Ecto neural progenitor cell (in vitro differentiated cells): ENCODE data around the gene ILDR2.

ENCODE experiments used
- DNase-seq: peaks from one replicate; pipeline ENCODE4 v3.0.0-alpha.2; 2018; ENCODE audit warnings: low spot score

Gene ILDR2, protein sequence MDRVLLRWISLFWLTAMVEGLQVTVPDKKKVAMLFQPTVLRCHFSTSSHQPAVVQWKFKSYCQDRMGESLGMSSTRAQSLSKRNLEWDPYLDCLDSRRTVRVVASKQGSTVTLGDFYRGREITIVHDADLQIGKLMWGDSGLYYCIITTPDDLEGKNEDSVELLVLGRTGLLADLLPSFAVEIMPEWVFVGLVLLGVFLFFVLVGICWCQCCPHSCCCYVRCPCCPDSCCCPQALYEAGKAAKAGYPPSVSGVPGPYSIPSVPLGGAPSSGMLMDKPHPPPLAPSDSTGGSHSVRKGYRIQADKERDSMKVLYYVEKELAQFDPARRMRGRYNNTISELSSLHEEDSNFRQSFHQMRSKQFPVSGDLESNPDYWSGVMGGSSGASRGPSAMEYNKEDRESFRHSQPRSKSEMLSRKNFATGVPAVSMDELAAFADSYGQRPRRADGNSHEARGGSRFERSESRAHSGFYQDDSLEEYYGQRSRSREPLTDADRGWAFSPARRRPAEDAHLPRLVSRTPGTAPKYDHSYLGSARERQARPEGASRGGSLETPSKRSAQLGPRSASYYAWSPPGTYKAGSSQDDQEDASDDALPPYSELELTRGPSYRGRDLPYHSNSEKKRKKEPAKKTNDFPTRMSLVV

DNA sequence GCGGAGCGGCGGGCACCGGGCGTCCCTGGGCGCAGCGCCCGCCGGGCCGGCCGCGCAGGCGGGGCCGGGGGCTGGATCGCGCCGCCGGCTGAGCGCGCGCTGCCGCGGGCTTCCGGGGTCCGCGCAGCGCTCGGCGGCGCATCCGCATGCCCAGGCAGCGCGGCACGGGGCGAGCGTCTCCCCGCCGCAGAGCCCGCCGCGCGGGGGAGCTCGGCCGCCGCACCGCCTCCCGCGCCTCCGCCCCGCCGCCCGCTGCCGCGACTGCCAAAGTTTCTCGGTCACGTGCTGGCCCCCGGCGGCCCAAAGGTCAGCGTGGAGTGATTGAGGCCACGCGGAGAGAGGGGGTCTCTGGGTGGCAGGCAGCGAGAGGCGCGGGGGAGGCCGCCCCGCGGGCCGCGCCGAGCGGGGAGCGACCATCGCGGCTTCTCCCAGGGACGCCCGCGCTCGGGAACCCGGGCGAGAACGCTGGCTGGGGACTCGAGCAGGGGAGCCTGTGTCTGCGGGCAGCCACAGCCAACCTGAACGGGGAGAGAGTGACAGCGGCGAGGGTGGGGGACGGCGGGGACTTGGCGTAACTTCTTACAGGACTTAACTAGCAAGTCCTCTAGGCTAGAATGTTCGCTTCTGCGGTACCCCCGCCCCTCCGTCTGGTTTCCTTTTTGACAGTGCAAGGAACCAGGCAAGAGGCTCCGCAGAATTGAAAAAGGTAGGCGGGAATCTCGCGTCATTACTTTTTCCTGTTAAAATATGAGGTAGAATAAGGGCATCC, at the start of gene ILDR2:
Gene ILDR2 (minus strand): TSS at position 180 of the 769 bp plus-strand sequence. CDS start 272 bp downstream, outside the sequence.
- peak; percentile 81 for DNase-seq

DNA sequence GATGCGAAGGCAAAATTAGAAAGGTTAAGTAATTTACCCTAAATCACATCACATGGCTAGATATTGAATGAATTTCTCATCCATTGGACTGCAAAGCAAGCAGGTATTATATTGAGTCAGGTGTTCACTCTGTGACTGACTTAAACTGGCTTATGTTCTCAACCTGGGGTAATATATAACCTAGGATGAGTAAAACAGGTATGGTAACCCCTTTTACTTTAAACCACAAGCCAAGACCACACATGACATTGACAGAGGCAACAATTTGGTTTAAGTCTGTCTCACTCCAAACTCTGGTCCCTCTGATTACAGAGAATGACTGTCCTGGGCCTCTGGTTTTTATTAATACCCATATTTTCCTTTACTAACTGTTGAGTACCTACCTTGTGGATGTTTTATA, 47.0 kb upstream of the ILDR2 start:
- no peak for DNase-seq

DNA sequence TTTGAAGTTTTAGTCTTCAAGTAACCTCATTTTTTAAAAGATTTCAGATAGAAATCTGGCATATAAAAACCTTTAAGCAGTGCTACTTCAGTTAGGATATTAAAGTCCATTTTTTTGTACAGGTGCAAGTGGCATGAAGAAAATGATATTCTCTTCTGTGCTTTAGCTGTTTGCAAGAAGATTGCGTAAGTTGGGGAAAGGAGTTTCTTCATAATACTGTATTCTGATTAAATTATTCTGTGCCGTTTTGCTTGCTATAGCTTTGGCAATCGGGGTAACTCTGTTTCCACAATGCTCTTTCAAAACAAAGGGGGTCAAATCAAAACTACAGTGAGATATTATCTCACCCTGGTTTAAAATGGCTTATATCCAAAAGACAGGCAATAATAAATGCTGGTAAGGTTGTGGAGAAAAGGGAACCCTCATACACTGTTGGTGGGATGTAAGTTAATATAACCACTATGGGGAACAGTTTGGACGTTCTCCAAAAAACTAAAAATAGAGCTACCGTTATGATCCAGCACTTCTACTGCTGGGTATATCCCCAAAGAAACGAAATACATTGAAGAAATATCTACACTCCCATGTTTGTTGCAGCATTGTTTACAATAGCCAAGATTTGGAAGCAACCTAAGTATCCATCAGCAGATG, 40.9 kb upstream of the ILDR2 start:
- DNase-seq = no peak

DNA sequence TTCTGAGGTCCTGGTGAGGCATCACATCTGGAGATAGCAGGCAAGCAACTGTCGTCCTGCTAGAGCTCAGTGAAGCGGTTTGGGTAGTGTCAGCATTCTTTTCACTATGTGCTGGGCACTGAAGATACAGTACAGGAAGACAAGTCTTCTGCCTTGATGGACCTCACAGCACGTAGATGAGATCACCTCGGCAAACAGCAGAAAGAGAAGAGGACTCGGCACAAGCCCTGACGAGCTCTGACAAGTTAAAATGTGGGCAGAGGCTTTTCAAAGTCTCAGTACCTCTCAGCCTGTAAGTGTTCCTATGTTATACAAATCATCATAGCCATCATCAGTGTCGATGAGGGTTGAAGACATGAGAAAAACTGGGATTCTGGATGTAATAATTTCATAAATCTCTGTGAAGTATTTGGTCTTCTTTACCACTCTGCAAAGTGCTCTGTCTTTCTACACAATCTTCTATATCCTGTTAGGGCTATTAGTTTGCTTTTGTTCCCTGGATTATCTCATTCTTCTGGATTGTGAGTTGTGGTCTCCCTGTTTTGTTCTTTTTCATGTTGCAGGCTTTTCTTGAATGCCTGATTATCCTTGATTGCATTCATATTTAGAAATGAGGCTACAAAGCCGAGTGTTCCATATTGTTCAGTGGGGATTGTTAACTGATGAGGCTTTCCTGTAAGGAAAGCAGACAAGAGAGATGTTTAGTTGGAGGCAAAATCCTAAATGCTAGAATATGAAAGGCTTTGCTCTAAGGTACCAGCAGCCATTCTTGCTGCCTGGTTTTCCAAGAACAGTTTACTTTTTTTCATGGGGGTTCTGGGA, 38.0 kb upstream of the ILDR2 start:
- no peak for DNase-seq

DNA sequence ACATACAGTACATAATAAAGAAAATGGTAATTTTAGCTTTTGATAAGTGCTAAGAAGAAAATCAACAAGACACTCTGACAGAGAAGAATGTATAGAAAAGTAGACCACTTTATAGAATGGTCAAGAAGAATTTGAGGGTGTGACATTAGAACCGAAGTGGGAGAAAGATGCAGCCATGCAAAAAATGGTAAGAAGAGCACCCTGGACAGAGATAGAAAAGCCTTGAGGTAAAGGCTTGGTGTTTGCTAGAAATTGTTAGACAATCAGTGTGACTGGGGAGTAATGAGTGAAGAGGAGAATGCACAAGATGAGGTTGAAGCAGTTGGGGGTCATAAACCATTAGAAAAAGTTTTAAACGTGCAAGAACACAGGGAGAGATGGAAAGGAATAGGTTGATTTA, 37.2 kb upstream of the ILDR2 start:
- DNase-seq = no peak

DNA sequence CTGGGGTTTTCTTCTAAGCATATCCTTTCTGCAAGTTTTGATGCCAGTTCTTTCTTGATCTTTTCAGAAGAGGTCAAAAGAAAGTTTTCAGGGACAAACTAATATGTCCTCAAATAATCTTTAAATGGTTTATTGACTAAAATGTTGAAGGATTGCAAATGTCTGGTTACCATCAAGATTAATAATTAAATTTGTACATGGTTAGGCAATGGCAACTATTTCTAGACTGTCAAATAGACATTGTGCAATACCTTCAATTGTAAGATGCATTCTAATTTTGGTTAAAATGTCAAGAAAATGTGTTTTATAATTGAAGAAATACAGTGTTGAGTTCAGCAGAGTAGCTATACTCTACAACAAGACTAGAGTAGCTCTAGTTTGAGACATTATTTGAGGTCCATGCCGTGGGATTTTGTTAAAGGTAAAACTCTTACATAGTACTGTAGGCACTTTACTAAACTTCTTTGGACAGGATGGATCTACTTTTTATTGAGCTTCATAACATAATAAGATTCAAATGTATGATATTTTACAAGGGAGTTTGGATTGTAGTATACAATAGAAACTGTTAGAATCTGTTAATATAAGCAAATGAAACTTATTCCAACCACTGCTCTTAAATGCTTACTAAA, 36.3 kb upstream of the ILDR2 start:
- no peak for DNase-seq

DNA sequence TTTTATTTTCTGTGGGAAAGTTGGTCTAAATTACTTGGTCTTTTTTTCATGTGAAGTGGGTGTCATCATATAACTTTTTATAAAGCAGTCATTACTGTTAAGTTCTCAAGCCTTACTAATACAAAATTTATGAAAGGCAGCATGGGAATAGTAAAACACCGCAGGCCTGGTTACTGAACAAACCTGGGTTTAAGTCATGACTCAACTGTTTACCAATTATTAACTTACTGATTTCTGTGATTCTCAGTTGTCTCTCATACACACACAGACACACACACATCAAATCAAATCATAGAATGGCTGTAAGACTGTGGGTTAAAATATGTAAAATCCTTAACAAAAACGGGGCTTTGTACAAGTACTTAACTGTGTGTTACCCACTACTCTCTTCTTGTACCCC, 28.4 kb upstream of the ILDR2 start:
- DNase-seq = no peak

DNA sequence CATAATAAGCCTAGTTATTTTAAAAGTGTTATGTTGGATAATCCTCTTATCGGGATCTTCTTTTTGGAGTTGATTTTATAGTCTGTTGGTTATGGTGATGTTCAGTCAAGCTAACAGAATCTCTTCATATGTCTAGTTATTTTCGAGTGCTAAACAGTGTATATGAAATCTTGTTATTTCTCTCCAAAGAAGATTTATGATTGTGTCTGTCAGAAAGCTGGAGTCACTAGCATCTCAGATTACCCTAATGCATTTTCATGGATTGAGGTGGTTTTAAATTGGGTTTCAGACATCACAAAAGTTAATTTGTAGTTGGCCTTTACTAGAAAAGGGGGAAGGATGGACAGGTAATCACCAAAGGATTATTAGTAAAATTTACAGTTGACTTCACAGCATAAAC, 27.0 kb upstream of the ILDR2 start:
- no peak for DNase-seq

DNA sequence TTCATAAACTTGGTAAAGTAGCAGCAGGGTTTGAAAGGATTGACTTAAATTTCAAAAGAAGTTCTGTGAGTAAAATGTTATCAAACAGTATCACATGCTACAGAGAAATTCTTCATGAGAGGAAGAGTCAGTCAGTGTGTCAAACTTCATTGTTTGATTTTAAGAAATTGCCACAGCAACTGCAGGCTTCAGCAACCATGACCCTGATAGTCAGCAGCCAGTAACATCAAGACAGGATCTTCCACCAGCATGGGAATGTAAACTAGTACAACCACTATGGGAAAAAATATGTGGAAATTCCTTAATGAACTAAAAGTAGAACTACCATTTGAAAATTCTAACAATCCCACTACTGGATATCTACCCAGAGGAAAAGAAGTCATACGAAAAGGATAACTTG, 25.2 kb upstream of the ILDR2 start:
- DNase-seq = no peak

DNA sequence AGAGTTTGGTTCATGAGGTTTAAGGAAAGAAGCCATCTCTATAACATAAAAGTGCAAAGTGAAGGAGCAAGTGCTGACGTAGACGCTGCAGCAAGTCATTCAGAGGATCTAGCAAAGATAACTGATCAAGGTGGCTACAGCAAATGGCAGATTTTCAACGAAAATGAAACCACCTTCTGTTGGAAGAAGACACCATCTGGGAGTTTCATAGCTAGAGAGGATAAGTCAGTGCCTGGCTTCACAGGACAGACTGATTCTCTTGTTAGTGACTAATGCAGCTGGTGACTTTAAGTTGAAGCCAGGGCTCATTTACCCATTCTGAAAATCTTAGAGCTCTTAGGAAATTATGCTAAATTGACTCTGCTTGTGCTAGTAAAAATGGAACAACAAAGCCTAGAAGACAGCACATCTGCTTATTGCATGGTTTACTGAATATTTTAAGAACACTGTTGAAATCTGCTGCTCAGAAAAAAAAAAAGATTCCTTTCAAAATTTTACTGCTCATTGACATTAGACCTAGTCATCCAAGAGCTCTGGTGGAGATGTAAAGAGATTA, 24.2 kb upstream of the ILDR2 start:
- DNase-seq = no peak

DNA sequence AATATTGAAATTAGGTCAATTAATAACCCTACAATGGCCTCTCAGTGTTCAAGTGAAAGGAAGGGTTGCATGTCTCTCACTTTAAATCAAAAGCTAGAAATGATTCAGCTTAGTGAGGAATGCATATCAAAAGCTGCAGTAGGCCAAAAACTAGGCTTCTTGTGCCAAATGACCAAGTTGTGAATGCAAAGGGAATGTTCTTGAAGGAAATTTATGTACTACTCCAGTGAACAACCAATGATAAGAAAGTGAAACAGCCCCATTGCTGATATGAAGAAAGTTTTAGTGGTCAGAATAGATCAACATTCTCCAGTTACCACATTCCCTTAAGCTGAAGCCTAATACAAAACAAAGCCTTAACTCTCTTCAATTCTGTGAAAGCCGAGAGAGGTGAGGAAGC, 23.7 kb upstream of the ILDR2 start:
- DNase-seq = no peak

DNA sequence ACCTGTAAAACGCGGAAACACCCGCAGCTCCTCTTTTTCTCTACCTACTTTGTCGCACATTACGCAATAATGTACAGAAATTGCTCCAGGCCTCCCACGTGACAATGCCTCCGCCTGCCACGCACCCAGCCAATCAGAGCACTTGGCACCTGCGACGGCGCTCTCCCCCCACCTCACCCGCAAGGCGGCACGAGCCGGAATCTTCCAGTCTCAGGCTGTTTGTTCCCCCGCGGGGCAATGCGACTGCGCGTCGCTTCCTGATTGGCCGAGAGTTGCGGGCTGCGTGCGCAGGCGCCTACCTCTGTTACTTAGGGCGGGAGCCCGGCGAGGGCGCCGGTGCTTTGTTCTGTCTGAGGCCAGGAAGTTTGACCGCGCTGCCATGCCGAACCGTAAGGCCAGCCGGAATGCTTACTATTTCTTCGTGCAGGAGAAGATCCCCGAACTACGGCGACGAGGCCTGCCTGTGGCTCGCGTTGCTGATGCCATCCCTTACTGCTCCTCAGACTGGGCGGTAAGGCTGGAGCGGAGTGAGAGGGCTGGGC, 13.7 kb upstream of the ILDR2 start, which contains the start of gene MAEL:
Gene MAEL (plus strand): TSS at position 307 of the 542 bp plus-strand sequence. CDS start 73 bp downstream, at position 380.
- DNase-seq = no peak

DNA sequence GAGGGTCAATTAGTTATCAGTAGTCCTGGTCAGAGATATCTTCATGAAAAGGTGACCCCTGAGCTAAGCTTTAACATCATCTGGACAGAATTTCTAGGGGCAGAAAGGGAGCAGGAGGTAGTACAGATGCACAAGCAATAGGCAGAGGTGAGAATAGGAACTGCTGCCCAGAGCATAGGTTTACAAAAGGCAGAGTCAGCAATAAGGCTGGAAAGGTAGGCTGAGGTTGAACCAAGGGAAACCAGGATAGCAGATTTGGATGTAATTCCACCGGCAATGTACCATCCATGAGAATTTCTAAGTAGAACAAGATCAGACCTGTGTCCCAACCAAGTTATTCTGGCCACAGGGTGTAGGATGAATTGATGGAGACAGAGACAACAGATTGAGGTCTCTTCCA, 6.2 kb upstream of the ILDR2 start:
- DNase-seq = no peak

DNA sequence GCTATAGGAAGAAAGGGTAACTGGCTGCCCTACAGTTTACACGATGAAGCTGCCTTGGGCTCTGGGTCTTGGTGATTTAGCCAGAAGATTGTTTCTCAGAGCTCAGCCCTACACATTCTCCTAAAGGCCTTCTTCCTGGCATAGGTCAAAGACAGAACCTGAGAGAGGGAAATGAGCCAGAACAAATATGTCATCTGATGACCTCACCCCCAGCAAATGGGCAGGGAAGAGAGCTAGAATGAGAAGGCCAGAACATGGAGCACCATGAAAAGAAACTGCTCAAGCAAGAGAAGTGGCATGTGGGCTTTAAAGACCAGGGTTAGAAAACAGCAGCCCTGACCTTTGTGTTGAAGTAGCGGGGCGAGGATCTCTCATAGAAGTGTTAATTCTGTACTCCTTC, 5.5 kb upstream of the ILDR2 start:
- no peak for DNase-seq

DNA sequence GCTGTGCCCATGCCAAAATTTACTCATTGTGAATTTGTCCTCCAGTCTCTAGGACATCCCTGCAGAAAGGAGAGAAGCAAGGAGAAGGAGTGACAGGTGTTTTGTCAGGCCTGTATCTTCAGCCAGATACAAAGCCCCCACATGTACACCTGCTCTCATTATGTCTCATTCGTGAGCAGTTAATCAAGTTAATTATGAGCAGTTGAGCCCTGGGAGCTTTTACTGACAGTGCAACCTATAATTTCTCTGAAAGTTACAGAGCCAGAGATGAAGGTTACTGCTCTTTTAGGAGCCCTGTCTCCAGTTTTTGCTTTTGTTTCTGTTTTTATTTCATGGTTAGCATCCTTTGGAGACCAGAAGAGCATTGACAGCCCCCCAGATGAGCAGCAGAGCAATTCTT, 5.0 kb upstream of the ILDR2 start:
- DNase-seq = no peak

DNA sequence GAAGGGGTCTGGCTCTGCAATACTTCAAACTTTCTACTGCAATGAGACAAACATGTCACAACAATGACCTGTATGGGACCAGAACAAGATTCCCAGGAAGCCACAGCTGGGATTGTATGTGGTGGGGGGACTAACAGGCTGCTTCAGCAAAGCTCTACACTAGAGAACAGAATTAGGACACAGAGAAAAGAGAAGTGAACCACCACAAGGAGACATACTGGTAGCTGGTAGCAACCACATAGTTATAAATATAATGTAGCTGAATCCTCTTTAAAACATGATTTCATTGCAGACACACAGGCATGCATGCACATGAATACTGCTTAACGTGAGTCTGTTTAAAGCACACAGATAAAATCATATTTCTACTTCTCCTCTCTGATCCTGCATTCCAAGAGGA, 3.5 kb upstream of the ILDR2 start:
- no peak for DNase-seq

DNA sequence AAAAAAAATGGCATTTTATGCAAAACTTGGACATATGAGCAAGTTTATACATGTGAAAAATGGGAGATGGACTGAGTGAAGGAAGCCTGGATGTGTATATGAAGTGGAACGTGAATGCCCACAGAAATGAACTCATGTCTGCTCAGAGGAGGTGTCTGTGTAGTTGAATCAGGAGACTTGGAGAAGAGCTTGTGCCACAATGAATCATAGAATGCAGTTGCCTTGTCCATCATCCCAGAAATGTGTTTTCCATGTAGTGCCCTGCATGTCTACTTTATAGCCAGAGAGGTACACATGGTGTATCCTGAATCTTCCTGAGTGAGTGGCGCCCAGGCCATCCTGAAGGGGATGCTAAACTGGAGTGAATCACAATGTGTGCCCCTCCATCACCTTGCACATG, 2.6 kb upstream of the ILDR2 start:
- no peak for DNase-seq

DNA sequence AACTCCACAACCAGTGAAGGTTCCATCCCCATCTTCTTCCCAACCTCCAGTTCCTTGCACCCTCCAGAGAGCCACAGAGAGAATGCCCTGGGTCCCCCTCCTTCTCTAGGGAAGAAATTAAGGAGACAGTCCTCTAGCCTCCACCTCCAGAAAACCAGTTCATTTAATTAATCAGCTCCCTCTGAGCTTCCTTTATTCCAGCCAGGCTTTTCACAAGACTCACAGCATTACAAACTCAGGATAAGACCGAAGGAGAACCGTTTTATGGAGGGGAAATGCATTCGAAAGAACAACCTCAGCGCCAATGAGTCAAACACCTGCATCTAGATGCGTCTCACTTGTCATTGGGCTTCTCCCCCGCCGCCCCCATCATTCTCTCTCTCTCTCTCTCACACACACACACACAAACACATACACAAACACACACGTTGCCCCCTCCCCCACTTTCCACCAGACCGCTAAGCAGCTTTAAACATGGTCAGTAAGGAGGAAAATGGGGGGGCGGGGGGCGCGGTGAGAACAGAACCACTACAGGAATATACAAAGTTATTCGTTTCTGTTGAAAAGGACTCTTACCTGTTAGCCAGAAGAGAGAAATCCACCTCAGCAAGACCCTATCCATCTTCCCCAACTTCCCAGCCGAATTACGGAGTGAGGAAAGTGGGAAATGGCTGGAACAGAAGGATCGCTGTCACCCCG, 544 bp downstream of the ILDR2 start:
- no peak for DNase-seq

DNA sequence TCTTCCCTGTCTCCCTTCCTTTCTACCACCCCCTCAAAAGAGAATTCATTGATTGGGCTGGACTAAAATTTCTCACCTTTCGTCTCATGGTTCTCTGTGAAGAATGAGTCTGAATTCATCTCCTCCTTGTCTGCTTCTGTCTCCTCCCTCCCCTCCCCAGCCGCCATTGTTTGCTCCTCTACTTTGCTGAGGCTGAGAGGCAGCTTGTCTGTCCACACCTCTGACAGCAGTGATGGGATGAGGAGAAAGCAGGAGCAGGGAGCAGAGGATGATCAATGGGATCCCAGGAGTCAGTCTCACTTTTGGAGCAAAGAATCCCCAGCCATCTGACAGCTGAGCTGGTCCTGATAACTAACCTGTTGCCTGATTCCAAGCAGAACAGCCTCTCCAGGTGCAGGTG, 2.5 kb downstream of the ILDR2 start:
- no peak for DNase-seq

DNA sequence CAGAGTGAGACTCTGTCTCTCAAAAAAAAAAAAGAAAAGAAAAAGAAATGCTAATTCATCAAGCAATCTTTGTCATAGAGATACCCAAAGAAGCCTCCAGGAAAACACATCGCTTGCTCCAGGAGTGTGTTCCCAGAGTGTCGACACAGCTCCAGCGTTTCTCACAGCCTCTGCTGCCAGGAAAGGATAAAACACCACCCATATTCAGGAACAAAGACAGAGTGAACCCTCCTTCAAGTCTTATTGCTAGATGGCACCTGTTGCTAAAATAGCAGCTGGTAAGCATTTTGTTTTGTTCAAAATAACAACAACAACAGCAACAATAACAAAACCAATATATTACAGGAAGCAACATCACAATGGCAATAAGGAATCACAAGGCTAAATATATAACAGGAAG, 3.1 kb downstream of the ILDR2 start:
- no peak for DNase-seq
